GM18873 (cell line): ENCODE measurements around the gene SYP.

Experiments
- ATAC-seq: cut with Tn5 transposase; IDR thresholded peaks from one replicate; pipeline ENCODE4 v1.9.1; 2021; ENCODE audit warnings: mild to moderate bottlenecking, moderate library complexity, moderate number of reproducible peaks; ENCODE audit not compliant: unreplicated experiment, low FRiP score

SYP gene

DNA sequence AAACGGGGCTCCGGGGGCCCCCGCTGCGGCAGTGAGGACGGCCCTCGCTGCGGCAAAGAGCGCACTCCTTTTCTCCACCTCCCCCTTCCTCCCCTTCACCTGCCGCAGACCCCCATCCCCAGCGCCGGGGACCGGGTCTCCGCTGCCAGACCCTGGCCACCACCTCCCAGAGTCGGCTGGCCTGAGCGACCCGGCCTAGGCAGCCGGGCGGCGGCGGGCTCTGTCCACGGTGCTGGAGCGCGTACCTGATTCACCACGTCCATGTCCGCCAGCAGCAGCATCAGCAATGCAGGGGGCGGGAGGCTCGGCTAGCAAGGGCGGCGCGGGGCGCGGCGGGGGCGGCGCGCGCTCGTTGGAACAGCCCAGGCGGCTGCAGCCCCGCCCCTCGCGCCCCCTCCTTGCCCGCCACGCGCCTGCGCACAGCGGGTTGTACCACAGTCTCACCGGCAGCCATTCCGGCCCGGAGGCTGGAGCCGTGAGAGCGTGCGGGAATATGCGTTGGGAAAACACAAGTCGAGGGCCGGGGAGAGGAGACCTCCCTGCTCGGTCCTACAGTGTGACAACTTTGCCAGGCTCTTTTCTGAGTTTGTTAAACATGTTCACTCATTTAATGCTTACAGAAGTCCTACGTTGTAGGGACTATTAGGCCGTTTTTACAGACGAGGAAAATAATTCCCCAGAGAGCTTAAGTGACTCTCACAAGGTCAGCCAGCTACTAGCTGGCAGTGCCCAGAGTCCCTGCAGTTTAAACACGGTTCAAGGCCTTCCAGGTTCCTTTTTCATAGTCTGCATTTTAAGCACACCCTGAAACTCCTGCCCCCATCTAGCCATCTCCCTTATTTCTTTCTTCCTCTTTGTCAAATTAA is at the start of gene SYP:
SYP (minus strand) TSS at position 288 of the 866 bp plus-strand sequence; CDS start at position 281, 7 bp downstream.
- ATAC-seq = peak; percentile 86

DNA sequence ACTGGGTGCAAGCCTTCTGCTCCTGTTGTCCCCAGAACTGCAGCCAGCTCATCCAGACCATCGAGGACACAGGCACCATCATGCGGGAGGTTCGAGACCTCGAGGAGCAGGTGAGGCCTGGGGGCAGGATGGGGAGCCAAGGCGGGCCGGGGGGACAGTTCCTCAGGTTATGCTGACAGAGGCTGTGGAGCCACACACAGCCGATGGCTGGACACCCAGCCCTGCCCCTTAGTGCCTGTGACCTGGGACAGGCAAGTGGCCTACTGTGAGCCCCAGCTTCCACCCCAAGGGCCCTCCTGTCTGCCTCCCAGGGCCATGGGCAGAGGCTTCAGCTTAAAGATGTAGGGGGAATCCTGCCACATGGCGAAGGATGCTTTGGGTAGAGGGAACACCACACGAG is 49.6 kb upstream of the SYP start:
- no peak for ATAC-seq

DNA sequence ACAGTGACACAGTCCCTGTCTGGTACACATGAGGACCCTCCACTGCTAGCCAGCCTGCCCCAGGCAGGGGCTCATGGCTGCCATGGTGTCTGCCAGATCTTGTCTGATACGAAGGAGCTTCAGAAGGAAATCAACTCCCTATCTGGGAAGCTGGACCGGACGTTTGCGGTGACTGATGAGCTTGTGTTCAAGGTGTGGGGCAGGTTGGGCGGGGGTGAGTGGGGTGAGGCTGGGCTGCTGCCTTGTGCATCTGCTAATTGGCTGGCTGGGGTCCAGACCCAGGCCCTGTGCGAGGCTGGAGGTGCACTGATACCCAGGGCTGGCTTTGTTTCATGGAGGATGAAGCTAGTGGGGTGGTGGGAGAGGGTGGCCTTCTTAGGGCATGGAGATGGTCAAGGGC is 49.1 kb upstream of the SYP start:
- no peak for ATAC-seq

DNA sequence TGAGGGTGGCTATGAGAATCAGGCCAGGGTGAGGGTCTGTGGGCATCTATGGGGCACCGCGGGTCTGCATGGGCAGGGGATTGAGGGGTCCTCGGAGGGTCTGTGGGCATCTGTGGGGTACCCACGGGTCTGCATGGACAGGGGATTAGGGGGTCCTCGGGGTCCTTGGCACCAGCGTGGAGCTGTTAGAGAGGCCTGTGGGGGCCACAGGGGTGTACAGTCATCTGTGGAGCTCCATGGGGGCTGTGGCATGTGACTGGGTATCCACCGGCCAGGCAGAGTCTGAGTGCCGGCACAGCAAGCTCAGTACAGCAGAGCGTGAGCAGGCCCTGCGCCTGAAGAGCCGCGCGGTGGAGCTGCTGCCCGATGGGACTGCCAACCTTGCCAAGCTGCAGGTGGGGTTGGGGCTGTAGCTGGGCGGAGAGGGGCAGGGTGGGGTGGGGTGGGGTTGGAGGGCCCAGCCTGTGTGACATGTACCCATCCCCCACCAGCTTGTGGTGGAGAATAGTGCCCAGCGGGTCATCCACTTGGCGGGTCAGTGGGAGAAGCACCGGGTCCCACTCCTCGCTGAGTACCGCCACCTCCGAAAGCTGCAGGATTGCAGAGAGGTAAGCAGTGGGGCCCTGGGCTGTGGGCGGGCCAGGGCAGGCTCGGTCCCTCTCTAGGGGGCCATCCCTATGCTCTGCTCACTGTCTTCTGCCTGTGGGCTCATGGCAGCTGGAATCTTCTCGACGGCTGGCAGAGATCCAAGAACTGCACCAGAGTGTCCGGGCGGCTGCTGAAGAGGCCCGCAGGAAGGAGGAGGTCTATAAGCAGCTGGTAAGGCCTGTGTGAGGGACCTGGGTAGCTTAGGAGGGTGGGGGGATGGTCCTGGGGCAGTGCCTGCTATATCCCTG is 48.2 kb upstream of the SYP start:
- ATAC-seq = no peak

DNA sequence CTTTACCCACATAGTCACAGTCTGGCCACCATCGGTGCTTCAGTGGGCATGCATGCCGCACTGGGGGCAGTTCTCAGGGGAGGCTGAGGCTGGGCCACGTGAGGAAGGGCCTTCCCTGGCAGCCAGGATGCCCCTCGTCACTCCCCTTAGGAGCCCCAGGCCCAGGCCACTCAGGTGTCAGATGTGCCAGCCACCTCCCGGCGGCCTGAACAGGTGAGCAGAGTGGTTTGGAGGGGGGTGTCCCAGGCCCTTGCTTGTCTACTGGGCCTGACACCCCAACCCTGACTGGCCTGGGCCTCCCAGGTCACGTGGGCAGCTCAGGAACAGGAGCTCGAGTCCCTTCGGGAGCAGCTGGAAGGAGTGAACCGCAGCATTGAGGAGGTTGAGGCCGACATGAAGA is 47.4 kb upstream of the SYP start:
- ATAC-seq = no peak

DNA sequence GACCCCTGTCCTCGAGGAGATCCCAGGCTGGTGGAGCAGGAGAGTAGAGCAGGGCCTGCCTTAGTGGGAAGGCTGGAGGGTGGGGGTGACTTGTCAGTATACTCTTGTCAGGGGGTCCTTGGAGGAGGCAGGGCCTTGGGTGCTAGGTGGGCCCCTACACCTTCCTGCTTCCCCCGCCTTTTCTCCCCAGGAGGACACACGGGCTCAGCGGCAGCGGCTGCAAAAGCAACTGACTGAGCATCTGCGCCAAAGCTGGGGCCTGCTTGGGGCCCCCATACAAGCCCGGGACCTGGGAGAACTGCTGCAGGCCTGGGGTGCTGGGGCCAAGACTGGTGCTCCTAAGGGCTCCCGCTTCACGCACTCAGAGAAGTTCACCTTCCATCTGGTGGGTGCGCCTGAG is 46.5 kb upstream of the SYP start:
- no peak for ATAC-seq

DNA sequence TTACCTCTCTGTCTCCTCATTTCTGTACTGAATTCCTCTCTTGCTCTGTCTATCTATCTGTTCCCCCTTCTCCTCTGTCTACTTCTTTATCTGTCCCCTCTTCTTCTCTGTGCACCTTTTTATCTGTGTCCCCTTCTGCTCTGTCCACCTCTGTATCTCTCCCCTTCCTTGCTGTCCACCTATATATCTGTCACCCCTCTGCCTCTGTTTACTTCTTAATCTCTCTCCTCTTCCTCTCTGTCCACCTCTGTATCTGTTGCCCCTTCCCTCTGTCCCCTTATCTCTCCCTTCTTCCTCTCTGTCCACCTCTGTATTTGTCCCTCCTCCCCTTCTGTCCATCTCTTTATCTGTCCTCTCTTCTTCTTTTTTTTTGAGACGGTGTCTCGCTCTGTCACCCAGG is 44.2 kb upstream of the SYP start:
- no peak for ATAC-seq

DNA sequence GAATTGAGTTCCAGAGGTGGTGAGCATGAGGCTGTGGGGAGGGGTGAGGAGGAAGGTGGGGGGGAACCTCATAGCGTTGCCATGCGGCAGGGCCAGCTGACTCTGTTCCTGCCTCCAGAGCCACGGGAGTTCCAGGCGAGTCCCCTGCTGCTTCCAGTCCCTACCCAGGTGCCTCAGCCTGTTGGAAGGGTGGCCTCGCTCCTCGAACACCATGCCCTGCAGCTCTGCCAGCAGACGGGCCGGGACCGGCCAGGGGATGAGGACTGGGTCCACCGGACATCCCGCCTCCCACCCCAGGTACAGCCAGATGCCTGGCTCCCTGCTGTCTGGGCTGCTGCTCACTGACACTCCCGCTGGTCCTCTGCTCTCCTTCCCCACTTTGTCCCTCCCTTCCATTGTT is 43.2 kb upstream of the SYP start:
- no peak for ATAC-seq

DNA sequence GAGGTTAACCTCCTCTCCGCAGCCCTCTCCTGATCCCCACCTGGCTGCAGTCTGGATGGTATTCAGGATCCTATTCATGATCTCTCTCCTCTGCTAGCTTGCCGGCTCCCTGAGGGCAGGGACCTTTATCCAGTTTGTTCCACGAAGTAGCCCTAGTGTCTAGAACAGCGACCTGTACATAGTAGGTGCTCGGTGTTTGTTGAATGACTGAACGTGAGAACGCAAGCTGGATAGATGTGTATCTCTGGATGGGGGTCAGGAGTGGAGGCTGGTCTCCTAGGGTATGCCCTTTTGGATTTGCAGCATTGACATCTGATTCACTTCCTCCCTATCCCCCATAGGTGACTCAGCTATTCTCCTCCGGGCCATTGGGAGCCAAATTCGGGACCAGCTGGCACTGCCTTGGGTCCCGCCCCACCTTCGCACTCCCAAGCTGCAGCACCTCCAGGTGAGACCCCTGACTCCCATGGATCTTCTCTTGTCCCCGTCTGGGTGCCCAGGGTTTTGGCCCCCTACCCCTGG is 42.6 kb upstream of the SYP start:
- ATAC-seq = no peak

DNA sequence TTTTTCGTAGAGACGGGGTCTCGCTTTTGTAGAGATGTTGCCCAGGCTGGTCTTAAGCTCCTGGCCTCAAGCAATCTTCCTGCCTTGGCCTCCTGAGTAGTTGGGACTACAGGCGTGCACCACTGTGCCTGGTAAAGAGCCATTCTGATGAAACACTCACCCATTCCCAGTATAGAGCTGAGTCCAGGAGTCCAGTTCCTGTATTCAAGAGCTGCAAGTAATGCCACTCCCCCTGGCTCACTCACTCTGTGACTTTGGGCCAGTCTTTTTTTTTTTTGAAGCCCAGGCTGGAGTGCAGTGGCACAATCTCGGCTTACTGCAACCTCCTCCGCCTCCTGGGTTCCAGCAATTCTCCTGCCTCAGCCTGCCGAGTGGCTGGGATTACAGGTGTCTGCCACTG is 38.7 kb upstream of the SYP start:
- ATAC-seq = no peak

DNA sequence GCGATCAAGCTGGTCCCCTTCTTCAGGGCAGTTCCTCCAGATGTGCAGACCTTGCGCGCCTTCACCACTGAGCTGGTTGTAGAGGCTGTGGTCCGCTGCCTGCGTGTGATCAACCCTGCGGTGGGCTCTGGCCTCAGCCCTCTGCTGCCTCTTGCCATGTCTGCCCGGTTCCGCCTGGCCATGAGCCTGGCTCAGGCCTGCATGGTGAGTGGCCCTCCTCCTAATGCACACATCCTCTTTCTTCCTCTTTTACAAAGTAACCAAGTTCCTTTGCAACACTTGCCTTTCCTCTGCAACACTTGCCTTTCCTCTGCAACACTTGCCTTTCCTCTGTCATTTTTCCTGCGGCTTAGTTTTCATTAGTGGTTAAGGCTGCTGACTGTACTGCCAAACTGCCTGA is 37.1 kb upstream of the SYP start:
- ATAC-seq = no peak

DNA sequence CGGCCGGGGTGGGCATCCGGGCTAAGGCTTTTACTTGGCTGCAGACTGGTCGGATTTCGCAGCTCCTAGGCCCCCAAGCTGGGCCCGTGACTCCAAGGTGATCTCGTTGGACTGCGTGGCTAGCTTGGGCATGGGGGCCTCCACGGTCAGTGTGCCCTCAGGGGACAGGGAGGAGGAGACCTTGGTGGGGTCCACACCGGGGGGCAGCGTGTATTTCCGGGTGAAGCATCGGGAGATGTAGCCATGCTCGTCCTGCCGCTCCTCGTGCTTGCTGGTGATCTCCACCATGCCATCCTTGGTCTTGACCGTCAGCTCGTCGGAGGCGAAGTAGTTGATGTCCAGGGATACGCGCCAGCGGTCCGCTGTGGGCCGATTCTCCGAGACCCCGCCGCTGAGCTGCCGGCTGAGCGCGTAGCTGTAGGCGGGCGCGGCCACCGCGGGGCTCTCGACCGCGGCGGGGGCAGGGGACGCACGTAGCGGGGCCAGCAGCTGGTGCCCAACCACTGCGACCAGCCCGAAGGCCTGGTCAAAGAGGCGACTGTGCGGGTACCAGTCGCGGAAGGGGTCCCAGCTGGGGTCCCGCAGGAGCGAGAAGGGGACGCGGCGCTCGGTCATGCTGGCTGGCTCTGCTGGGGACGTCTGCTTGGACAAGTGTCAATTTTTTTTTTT is 34.0 kb upstream of the SYP start:
- ATAC-seq = no peak

DNA sequence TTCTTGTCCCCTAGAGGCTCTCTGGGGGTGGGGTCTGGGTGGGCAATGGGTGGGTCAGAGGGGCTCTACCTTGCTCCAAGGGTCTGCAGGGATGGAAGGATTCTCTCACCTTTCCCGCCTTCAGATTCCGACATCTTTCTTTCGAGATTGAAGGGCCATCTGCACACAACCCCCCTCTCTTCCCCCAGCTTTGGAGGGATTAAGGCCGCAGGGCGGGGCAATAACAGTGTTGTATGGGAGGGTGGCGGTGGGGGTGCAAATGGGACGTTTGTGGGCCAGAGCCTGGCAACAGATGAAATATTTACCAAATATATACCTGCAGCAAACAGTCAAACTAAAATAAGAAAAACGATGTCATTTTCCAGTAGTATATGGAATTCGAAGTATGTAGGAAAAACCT is 33.2 kb upstream of the SYP start, which contains the start of gene CACNA1F:
CACNA1F (minus strand) TSS at position 165 of the 400 bp plus-strand sequence; CDS start at position 134, 31 bp downstream.
- no peak for ATAC-seq

DNA sequence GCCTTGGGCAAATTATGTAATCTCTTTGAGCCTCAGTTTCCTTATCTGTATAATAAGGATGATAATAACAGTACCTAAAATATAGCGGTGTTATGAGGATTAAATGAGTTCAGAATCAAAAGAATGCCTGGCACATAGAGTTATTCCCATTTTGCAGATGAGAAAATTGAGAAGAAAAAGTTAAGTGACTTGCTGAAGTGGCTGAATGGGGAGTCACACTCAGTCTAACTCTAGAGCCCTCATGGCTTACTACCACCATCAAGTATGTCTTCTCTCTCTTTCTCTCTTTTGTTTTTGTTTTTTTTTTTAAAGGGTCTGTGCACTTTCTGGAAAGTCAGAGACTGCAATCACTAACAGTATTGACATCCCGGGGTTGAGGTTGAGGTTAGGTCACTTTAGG is 32.5 kb upstream of the SYP start:
- no peak for ATAC-seq

DNA sequence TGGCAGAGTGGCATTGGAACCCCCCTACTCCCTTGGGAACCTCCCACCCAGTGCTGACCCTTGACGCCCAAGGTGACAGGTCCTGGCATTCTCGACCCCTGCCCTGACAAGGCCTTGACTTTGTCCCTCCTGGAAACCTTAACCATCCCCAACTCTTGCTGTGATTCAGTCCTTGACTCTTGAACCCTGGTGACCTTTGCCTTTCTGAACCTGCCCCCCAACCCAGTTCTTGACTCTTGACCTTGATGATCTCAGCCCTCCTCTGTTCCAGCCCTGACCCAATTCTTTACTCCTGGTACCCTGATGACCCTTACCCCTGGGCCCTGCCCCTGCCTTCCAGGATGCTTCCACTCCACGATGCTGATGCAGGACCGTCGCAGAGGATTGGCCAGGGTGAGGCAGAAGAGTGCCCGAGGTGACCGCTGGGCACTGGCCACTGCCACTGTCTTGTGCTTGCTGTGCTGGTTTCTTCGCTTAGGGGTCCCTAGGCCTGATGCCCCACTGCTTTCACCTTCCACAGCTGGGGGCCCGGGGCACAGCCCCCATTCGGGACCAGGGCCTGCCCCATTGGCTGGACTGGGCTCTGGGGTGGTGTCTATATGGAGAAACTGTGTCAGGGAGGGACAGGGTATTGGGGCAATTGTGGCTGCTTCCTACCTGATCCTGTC is 31.5 kb upstream of the SYP start:
- ATAC-seq = no peak

DNA sequence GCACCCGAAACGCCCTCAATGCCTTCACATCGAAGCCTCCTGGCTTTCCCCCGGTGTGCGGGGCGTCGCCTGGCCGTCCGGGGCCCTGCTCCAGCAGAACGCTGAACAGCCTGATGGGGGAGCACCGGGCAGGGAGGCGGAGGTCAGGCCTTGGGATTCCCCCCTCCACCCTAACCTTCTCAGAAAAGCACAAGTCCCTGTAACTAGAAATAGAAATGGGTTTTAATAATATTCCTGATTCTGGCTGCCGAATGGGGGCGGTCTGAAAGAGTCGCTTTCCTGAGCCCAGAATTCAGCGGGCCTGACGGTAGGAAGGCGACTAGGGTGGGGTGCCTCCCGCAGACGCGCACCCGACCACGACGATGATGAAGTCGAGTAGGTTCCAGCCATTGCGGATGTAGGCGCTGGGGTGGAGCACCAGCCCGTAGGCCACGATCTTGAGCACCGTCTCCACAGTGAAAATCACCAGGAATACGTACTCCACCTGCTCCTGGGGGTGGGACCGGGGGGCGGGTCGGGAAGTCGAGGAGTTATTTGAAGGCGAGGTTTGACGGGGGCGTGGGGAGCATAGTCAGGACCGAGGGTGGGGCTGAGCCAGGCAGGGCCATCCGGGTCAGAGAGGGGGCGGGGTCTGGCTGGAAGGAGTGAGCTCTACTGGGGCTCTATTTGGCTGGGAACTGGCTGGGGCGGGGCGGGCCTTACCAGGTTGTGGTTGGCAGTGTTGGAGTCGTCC is 30.7 kb upstream of the SYP start:
- no peak for ATAC-seq

DNA sequence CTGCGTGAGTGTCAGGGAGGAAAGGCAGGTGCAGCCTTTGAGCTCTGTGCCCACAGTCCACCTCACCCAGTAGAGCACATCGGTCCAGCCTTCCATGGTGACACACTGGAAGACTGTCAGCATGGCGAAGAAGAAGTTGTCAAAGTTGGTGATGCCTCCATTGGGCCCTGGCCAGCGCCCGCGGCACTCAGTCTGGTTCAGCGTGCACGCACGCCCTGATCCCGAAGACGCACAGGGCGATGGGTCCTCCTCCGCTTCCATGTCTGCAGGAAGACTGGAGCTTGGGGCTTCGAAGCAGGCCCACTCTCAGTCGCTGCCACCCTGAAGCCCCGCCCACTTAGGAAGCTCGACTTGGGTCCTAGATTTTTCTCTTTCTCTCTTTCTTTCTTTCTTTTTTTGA is 28.2 kb upstream of the SYP start:
- no peak for ATAC-seq

DNA sequence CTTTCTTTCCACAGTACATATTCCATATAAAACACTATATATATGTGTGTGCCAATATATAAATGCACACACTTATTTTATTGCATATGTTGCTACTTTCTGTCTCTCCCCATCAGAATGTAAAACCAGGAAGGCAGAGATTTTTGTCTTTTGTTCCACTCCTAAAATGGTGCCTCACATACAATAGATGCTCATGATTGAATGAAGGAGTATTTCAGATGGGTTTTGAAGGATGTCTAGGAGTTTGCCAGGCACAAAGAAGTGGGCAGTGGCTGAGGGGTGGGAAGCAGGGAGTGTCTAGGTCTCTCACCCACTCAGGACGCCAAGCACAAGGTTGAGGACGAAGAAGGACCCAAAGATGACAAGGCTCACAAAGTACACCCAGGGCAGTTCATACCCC is 27.7 kb upstream of the SYP start:
- ATAC-seq = no peak

DNA sequence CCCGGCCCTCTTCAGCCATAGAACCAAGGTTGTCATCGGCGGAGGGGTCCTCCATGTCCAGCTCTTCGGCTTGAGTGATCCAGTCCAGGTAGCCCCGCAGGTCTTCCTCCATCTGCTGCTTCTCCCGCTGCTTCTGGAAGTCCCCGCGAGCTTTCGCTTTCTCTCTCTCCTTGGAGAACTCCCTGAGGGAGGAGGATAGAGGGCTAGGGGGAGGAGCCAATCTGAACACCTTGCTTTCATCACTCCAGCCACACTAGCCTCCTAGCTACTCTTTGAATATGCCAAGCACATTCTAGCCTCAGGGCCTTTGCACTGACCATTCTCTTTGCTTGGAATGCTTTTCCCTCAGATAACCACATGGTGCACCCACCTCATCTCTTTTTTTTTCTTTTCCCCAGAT is 27.0 kb upstream of the SYP start:
- ATAC-seq = no peak

DNA sequence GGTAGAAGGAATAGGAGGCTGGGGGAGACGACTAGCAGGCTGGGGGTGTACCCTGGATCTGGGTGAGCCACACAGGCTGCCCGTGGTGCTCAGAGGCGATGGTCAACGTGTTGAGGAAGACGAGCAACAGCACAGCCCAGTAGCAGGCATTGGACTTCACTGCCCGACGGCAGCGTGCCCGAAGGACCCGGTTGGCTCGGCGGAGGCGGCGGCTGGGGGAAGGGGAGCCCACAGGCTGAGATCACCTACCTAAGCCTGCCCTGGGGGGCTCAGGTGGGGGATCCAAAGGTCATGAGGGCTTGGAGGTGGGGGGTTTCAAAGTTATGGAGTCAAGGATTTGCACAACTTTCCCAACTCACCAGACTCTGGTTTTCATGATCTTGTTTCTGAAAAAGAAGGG is 25.9 kb upstream of the SYP start:
- no peak for ATAC-seq
